ENCODE measurements around the gene WNT8A.
"Not testable (repeated sequence)": the region's sequence is repeated elsewhere in the genome, so short reads cannot be mapped to it uniquely, and the experiment has no call there.

The WNT8A gene

GRCh38 chr5:138083702-138084101 lies at the start of gene WNT8A:
Gene WNT8A (plus strand): TSS chr5:138084033. CDS start chr5:138084128, 95 bp downstream.
- no peak for DNase-seq

- DNase-seq, result peak; percentile 59
Measured at GRCh38 chr5:138035605-138036537, 48.0 kb upstream of the WNT8A start.

- no peak for DNase-seq
Measured at GRCh38 chr5:138037271-138037670, 46.6 kb upstream of the WNT8A start.

GRCh38 chr5:138037907-138038633 lies 45.8 kb upstream of the WNT8A start:
- DNase-seq, result no peak

GRCh38 chr5:138038826-138039225 lies 45.0 kb upstream of the WNT8A start:
- no peak for DNase-seq

GRCh38 chr5:138045283-138045682 lies 38.5 kb upstream of the WNT8A start:
- not testable (repeated sequence) for DNase-seq

- DNase-seq, result no peak
Measured at GRCh38 chr5:138051441-138052296, 32.2 kb upstream of the WNT8A start.

- DNase-seq, result not testable (repeated sequence)
Measured at GRCh38 chr5:138052718-138053117, 31.1 kb upstream of the WNT8A start.

- no peak for DNase-seq
Measured at GRCh38 chr5:138053554-138053953, 30.3 kb upstream of the WNT8A start.

- DNase-seq, result no peak
Measured at GRCh38 chr5:138054206-138054605, 29.6 kb upstream of the WNT8A start.

GRCh38 chr5:138054847-138055558 lies 28.8 kb upstream of the WNT8A start:
- DNase-seq, result no peak

- no peak for DNase-seq
Measured at GRCh38 chr5:138064526-138064925, 19.3 kb upstream of the WNT8A start.

GRCh38 chr5:138065102-138065501 lies 18.7 kb upstream of the WNT8A start:
- no peak for DNase-seq

GRCh38 chr5:138067945-138068344 lies 15.9 kb upstream of the WNT8A start:
- DNase-seq, result no peak

- peak; percentile 61 for DNase-seq
Measured at GRCh38 chr5:138068742-138069600, 14.9 kb upstream of the WNT8A start.

- DNase-seq, result not testable (repeated sequence)
Measured at GRCh38 chr5:138070026-138070425, 13.8 kb upstream of the WNT8A start.

- peak; percentile 37 for DNase-seq
Measured at GRCh38 chr5:138077064-138077696, 6.7 kb upstream of the WNT8A start.

- no peak for DNase-seq
Measured at GRCh38 chr5:138078006-138078643, 5.7 kb upstream of the WNT8A start.

- no peak for DNase-seq
Measured at GRCh38 chr5:138082033-138082432, 1.8 kb upstream of the WNT8A start.

GRCh38 chr5:138091685-138092084 lies 7.9 kb downstream of the WNT8A start:
- no peak for DNase-seq
